NCI-H1694 (cell line): ENCODE measurements around the gene IFI27L1.

Source experiments
- DNase-seq: peaks from one replicate; lab custom pipeline; 2025; lab: John Stamatoyannopoulos, UW

The IFI27L1 gene

GRCh38 chr14:94113908-94114588 is 32.9 kb downstream of the IFI27L1 start:
- DNase-seq: no peak

DNA sequence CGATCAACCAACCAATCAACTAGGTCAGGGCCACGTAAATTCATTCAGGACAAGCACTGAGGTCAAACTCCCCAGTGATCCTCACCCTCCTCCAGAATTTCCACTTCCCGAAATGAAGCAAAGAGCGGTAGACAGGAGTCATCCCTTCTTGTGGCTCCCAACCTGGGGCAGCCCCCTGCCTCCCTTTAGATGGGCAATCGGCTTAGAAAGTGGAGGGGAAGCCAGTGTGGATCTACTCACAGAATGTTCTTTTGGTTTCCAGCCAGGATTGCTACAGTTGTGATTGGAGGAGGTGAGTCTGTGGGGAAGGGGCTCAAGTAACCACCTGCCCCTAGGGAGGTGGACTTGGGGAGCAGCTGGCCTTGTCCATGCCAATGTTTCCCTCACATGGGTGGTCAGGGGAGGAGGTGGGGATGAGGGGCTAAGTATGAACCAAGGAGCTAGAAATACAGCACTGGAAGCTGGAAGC is 33.5 kb downstream of the IFI27L1 start:
- DNase-seq: no peak

DNA sequence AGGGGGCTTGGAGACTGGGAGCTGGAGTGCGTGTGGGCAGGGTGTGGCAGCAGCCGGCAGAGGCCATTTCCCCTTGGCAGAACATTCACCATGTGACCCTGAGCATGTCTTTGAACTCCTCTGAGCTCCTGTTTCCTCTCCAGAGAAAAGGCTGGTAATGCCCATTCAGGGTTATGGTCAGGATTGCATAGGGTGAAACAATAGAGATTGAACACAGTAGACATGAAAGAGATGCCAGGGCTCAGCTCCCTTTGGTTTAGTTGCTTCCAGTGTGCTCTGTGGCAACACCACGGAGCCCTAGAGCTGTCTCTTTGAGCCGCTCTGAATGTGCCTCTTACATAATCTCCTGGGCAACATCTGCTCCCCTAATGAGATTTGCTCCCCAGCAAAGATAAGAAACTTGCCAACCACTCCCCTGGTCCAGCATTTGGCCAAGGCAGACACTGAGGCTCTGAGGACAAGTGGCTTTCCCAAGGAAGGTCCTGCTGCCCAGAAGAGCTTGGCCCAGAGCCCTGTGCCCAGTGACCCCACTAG is 34.0 kb downstream of the IFI27L1 start:
- DNase-seq: no peak

DNA sequence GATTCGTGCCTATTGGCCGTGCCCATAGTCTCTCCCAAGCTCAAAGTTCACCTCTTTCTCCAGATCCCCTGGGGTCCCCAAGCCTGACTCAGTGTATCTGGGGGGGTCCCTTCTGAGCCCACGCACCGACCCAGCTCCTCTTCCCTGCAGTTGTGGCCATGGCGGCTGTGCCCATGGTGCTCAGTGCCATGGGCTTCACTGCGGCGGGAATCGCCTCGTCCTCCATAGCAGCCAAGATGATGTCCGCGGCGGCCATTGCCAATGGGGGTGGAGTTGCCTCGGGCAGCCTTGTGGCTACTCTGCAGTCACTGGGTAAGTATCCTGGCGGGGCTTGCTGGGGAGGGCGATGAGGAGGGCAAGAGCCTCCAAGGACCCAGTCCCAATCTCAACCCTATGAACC is 34.5 kb downstream of the IFI27L1 start:
- no peak for DNase-seq

DNA sequence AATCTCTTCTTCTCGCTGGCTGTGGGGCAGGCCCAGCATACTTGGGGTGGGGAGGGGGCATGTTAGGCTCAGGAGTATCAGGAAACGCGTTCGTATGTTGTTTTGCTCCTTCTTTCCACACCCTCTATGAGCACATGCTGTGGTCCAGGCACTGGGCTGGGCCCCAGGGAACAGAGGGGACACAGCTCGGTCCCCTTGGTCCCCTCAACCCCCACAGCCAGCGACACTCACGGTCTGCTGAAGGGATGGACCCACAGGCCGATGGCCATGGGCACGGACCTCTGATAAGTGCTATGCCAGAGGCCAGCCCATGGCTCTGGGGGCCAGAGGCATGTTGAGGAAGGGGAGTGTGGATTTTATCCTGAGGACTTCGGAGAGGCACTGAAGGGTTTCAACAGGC is 35.6 kb downstream of the IFI27L1 start:
- no peak for DNase-seq

DNA sequence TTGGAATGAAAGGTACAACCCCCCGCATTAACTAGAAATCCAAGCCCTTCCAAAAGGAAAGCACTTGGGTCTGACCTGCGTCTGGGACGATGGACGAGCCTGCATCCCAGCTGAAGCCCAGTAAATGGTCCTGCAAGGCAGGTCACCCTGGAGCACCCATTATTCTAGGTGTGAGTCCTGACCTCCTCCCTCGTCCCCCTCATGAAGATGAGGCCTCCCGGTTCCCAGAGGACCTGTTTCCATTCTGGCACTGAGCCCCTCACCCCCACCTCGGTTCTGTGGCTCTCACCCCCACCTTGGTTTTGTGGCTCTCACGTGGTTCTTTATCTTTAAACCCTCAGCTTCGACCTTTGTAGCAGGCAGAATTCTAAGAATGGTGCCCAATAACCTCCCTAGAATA is 36.7 kb downstream of the IFI27L1 start:
- no peak for DNase-seq

- no peak for DNase-seq
These were observed 38.0 kb downstream of the IFI27L1 start for GRCh38 chr14:94119071-94119470.

DNA sequence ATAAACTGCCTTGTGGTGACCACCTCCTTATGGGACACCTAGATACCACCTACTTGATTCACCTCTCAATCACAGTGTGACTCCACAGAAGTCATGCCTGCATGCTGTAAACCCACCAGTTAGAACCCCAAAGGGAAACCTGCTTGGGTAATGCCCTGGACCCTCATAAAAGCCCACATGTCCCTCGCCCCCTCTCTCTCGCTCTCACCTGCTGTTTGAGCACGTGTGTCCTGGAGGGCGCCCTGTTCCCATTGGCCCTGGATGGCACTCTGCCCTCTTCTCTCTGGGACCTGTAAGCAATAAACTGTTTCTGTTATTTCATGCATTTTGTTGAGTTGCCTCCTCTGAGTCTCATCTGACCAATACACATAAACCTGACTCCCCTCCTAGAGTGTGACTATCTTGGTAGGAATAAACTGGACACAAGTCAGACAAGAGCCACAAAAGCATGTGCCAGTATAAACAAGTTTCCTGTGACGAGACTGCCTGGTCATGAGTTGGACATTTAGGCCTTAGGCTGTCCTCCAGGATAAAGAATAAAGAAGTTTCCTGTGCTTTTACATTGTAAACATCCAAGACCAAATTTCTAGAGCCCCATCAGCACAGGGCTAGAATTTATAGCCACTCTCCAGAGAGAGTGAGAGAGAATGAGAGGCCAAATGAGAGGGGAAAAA is 39.7 kb downstream of the IFI27L1 start:
- no peak for DNase-seq

GRCh38 chr14:94121485-94121884 is 40.4 kb downstream of the IFI27L1 start:
- no peak for DNase-seq

- DNase-seq: no peak
These were observed 41.3 kb downstream of the IFI27L1 start for GRCh38 chr14:94122438-94122837.

- no peak for DNase-seq
These were observed 42.2 kb downstream of the IFI27L1 start for GRCh38 chr14:94123296-94123695.

- no peak for DNase-seq
These were observed 42.8 kb downstream of the IFI27L1 start for GRCh38 chr14:94123868-94124267.

GRCh38 chr14:94124582-94125377 is 43.7 kb downstream of the IFI27L1 start:
- no peak for DNase-seq

DNA sequence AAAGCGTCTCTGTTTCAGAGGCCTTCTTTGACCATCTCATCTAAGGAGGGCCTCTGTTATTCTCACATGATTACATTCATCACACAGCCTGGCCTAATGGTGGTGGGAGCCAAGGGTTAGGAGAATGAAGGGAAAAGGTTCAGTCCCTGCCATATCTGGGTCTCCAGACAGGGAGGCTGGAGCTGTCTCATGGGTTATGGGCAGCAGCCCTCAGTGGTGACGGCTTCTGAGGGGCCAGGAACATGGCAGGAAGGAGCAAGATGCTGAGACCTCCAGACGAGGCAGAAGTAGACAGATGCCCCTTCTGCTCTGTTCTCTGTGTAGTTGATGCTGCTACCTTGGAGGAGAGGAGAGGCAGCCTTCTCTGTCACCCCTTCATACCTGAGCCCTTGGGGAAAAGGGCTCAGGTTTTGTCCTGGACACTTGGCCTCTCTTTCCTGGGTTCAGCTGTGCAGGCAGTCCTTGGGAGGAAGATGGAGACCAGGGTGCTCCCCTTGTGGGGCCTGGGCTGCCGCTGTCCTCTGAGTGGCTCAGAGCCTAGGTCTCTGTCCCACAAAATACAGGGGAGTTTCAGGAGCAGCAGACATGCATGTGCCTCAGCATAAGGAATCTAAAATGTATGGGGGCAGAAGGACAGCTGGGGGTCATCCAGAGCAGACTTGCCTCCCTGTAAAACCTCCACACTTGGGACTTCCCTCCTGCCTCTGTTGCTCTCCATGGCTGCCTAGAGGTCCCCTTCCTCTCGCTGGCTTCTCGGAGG is 44.7 kb downstream of the IFI27L1 start:
- no peak for DNase-seq

DNA sequence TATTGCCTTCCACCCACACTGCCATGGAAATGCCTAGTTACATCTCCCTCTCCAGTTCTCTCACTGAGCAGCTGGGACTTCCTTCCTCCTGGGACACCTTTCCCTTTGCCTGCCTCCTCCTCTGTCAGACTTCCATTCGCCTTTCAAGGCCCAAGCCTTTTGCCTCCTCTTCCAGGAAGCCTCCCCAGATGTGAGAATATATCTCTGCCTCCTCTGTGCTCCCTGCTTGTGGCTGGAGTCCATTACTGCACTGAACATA is 45.2 kb downstream of the IFI27L1 start:
- no peak for DNase-seq

DNA sequence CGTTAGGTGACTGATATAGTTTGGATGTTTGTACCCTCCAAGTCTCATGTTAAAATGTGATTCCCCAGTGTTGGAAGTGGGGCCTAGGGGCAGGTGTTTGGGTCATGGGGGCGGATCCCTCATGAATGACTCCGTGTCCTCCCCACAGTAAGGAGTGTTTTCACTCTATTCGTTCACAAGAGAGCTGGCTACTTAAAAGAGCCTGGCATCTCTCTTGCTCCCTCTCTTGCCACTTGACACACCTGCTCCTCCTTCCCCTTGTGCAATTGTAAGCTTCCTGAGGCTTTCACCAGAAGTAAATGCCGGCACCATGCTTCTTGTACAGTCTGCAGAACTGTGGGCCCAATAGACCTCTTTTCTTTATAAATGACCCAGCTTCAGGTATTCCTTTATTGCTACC is 45.7 kb downstream of the IFI27L1 start:
- no peak for DNase-seq

GRCh38 chr14:94127330-94127729 is 46.2 kb downstream of the IFI27L1 start:
- DNase-seq: no peak

DNA sequence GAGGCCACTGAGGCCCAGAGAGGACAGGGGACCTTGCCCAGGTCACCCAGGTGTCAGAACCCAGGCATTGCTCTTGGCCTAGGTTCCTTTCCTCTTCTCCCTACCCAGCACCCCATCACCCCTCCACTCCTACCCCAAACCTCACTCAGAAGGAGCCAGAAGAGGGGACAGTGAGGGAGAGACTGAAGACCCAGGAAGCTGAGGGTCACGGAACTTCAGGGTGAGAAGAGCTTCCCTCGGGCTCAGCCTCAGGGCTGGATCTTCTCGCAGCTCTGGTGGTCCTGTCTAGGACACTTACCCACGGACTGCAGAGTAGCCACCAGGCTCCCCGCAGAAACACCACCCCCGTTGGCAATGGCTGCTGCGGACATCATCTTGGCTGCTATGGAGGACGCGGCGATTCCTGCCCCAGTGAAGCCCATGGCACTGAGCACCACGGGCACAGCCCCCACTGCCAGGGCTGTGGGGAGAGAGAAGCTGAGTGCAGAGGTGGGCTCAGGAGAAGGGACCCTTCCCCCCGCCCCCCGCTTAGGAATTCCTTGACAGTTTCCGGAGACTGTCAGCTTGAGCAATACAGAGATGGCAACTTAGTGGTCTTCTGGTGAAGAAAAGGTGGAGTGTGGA is 47.2 kb downstream of the IFI27L1 start:
- DNase-seq: no peak

DNA sequence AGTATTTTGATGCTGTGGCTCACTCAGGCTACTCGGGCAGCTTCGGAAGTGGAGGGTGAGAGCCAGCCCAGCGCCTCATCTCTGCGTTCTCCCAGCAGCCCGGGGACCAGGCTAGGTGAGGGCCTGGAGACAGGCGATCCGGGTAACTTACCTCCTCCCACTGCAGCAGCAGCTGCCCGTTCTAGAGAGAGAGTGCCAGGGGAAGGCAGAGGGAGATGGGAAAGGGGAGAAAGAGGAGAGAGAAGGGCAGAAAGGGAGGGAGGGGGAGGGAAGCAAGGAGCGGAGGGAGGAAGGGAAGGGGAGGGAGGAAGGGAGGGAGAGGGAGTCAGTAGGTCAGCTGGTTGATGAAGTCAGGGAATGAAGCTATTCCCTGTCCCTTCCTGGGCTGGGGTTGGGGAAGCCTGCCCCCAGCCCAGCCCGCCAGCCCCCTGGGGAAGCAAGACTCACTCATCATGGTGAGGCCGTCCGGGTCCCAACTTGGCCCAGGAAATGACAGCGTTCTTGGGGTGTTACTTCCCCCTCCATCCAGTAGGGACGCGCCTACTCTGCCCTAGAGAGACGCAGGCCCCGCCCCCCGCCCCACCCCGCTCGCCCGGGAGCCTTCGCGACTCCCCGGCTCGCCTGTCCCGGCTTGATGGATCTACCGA is 48.1 kb downstream of the IFI27L1 start, which contains the start of gene IFI27L2:
TSS of gene IFI27L2 (minus strand) at position 494 of the 647 bp plus-strand sequence. CDS start at position 454, 40 bp downstream.
- DNase-seq: peak; percentile 93

DNA sequence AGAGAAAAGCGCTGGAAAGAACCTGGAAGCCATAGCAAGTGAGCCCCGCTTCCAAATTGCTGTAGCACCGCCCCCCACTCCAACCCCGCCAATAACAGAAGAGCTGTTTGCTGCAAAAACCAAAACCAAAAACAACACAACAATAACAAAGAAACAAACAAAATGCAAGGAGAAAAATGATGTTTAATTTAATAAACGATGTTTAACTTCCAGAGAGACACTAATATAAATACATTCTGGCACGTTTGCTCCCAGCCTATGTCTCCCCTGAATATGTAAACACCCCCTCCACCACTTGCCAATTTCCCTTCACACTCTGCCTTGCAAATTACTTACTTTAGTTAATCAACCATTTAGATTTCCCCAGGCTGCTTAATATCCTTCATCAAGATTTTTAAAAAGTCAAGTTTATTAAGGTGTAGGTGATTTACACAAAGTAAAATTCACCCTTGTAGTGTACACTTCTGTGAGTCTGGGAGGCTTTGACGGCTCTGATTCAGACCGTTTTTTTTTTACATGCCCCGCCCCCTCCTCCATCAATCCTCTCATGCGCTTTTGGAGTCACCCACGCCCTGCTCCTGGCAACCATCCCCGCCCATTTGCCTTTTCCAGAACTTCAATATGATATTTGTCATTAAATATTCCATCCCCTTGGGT is 48.8 kb downstream of the IFI27L1 start:
- DNase-seq: peak; percentile 93
